Left renal pelvis (tissue), 4 donors: ENCODE results near the gene PRLH. TPM values are rescaled to one million over a fixed set of nuclear protein-coding genes. Genes with fewer than 3 reads are reported as not detected.

Experiments used
- DNase-seq, 4 donors: peaks; one replicate each; pipeline ENCODE4 v3.0.0-alpha.2; 2013; ENCODE audit warnings: low read depth in 4 of 4, low spot score in 3 of 4
- polyA plus RNA-seq, 4 donors: library from polyadenylated mRNA; unstranded; fragments of 120-200 nt; gene quantifications; one replicate each; pipeline ENCODE4 v1.2.1, GENCODE V29; 2013; ENCODE audit not compliant: insufficient read length in 4 of 4

PRLH gene
- polyA plus RNA-seq, 4 donors: not detected

DNA sequence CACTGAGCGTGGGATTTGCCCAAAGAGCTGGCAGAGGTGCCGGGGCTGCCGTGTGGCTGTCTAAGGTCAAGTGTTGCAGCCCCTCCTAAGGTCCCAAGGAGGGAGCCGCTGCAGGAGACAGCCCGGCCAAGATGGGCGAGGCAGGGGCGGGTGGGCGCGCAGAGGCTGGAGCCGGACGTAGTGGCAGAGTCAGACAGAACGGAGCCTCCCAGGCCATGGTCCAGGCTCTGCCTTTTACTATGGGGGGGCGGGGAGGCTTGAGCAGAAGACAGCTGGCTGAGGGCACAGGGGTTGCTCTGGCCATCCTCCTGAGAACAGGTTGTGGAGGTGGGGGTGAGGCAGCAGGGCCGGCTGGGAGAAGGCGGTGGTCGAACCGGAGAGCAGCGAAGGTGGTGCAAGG lies 27.5 kb upstream of the PRLH start:
- DNase-seq: no peak

DNA sequence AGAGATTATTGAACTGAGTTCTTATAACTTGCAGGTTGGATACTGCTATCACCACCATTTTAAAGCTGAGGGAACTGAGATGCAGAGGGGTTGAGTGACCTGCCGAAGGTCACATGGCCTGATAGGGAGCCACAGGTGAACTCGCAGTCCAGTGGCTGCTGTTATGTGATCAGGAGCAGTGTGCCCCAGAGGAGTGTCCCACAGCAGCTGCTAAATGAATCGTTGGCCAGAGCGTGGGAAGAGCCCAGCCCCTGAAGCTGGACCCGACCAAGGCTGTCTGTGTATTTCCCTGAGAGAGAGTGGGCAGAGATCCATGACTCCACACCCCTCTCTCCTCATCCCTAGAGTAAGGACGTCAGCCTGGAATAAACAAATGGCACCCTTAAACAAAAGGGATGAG lies 26.7 kb upstream of the PRLH start:
- DNase-seq: no peak

GRCh38 chr2:237540223-237540775 lies 26.1 kb upstream of the PRLH start:
- DNase-seq: no peak

DNA sequence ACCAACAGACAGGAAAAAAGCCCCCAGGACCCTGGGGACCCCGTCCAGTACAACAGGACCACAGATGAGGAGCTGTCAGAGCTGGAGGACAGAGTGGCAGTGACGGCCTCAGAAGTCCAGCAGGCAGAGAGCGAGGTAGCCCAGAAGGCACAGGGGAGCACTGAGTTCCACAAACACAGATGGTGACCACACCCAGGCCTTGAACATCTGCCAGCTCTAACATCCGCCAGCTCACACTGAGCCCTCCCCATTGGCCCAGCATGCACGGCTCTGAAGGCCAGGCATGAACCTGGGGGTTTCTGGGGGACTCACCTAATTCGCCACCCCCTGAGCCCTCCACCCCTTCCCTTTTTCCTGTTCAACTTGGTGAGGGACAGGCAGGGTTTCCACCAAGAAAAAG lies 25.6 kb upstream of the PRLH start:
- no peak for DNase-seq

DNA sequence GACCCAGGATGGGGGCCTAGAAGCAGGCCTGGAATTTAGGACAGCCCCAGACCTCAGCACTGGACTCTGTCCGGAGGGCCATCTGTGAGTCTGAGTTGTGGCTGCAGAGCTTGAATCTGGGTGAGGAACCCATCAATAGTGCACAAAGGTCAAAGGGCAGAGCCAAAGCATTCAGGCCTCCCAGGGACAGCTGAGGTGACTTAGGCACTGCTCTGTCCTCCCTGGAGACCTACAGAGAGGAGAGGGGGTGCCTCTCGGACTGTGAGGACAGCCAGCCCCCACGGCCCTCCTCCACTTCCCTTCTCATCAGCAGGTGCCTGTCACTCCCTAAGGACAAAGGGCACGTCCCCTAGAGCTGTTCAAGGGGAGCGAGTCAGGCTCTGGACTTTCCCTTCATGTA lies 25.1 kb upstream of the PRLH start:
- no peak for DNase-seq

DNA sequence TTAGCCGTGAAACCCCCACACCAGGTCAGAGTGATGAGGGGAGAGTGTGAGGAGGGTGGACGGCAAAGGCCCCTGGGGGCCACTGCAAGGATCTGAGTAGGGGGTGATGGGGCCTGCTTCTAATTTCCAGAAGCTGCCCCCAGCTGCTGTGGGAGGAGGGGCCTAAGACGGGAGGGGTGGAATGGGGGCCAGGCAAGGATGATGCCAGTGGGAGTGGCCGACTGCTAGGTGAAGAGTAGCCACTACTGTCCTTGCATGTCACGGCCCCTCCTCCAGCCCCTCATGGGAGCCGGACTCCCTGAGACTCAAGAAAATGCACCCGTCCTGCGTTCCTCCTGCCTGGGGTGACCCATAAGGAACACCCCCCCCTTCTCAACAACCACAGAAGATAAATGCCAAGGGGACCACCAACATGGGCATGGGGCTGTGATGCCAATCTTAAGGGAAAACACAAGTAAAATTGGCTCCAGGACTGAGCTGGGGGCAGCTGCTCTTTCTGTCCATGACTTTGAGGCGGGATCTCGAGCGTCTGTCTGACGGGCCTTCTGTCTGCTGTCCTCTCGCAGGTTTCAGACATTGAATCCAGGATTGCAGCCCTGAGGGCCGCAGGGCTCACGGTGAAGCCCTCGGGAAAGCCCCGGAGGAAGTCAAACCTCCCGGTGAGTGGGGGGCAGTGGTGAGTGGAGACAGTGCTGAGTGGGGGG lies 24.2 kb upstream of the PRLH start:
- DNase-seq: no peak

DNA sequence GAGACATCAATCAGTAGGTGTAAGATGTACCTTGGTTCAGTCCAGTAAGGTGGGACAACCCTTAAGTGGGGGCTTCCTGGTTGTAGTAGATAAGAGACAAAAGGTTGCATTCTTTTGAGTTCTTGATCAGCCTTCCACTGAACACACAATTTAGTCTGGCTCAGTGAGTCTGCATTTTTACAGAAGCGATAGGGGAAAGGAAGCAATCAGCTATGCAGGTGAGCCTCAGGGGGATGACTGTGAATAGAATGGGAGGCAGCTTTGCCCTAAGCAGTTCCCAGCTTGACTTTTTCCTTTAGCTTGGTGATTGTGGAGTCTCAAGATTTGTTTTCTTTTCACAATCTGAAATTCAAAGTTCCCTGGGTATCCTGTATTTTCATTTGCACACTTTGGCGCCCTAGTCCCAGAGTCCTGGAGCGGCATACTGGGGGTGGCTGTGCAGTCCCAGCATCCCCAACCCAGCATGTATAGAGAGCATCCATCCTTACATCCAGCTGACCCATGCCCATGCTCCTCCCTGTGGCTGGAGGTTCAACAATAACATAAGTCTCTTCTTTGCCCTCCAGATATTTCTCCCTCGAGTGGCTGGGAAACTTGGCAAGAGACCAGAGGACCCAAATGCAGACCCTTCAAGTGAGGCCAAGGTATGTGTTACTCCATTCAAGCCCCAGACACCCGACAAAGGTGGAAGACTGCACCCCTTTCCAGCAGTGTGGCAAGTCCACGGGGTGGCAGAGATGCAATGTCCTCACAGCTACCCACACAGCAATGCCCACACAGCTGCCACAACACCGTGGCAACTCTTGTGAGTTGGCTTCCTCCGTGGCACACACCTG lies 20.1 kb upstream of the PRLH start:
- DNase-seq: no peak

DNA sequence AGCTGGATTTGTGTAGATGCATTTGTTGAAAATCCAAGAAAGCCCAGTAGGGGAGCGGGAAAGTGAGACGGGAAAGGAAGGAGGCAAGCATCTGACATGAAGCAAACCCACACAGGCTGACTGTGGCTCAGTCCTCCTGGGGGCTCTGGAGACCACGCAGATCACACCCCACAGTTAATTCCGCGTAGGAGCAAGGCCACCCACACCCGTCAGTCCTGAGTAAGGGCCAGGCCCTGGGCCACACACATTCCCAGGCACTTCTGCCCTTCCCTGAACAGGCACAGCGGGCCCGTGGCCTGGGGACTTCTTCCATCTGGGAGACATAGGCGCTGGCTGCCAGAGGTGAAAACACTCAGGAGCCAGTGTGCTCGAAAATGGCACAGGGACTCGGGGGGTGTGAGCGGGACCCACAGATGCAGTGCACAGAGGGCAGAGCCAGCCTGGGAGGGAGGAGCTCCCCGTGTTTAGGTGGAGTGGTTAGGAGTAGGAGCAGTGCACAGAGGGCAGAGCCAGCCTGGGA lies 19.4 kb upstream of the PRLH start:
- no peak for DNase-seq

DNA sequence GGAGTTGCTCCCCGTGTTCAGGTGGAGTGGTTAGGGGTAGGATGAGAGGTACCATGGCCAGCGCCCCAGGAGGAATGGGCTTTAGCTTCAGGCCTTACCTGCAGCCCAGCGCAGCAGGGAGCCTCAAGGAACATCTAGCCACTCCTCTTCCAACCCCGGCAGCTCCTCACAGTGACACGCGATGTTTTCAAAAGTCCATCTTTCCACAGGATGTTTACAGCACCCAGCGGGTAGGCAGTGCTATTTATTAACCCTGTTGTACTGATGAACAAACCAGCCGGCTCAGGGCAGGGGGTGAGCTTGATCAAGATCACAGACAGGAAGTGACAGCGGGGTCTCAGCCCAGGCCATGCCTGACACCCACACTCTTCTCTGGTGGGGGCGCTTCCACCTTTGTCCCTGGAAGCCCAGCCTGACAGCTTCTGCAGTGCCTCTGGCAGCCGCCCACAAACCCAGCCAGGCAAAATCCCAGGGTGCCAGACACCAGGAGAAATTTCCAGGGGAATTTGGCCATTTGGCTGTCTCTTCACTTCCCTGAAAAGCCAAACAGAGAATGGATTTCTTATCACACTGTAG lies 18.4 kb upstream of the PRLH start:
- no peak for DNase-seq

DNA sequence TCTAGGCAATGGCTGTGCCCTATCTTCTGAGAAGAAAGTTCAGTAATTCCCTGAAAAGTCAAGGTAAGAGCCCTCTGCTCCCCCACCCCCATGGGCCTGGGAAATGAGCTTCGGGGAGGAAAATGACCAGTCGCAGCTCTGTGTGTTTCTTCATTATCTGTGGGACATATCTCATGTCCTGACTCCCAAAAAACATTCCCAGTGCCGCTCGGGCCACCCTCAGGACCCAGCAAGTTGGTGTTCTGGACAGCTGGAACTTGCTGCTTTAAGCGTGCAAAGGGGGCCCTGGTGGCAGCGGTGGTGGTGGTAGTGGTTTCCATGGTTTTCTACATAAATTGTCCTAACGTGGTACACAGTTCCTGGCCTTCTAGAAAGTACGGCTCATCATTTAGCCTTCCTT lies 17.2 kb upstream of the PRLH start:
- DNase-seq: no peak

DNA sequence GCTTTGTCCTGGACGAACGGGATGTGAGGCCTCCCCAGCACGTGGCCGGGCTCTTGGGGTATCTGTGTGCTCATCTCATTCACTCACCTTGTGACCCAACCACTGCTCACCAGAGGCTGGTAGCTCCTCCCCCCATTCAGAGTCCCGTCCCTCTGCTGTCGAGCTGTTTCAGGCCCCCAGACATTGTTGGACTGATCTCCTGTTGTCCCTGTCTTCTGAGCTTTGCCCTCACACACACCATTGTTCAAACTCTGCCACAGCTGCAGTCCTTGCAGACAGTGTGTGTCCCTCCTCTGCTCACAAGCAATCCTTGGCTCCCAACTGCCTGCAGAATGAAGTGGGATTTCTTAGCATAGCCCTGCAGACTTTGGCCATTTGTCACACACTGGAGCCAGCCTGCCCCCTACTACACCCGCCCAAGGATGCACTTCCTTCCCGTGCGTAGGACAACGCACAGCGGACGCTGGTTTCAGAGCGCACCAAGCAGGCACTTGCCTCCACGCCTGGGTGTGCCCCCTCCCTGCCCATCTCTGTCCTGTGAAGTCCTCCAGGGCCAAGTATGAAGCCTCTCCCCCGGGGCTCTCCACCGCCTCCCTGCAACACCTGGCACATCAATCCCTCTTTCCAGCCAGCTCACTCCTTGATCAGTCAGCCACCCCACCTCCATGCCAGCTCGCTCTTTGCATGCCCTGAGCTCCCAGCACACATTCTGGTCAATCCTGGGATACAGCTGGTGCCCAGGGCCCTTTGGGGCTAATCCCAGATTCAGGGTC lies 16.5 kb upstream of the PRLH start:
- no peak for DNase-seq

- DNase-seq: no peak
Measured at GRCh38 chr2:237551071-237551574, 15.3 kb upstream of the PRLH start.

DNA sequence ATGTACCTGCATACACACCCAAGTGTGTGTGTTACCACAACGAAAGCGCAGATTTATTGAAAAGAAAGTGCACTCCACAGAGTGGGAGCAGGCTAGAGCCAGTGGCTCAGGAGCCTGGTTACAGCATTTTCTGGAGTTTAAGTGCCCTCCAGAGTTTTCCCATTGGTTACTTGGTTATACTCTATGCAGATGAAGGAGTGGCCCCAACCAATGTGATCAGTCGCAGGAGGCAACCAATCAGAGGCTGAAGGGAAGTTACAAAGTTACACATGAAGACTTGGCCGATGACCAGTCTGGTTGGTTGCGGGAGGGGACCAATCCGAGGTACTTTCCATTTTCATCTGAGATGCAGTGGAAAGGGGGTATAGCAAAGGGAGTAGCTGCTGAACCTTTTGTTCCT lies 13.5 kb upstream of the PRLH start:
- no peak for DNase-seq

DNA sequence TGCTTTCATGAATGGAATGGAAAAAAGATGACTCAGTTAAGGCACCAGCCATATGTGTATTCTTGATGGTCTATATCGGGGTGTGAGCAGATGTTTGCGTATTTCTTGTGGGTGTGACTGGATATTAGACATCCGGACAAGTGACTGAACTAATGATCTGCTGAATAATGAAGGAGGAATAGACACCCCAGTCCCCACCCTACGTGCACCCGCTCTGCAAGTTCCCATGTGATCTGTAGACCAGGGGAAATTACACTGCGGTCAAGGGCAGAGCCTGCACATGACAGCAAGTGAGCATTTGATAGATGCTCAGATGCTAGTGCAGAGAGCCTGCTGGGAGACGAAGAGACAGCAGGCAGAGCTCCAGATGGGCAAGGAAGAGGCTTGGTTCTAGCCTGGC lies 12.4 kb upstream of the PRLH start:
- DNase-seq: no peak

GRCh38 chr2:237555560-237555959 lies 10.8 kb upstream of the PRLH start:
- no peak for DNase-seq

GRCh38 chr2:237556773-237557632 lies 9.4 kb upstream of the PRLH start:
- DNase-seq: no peak

DNA sequence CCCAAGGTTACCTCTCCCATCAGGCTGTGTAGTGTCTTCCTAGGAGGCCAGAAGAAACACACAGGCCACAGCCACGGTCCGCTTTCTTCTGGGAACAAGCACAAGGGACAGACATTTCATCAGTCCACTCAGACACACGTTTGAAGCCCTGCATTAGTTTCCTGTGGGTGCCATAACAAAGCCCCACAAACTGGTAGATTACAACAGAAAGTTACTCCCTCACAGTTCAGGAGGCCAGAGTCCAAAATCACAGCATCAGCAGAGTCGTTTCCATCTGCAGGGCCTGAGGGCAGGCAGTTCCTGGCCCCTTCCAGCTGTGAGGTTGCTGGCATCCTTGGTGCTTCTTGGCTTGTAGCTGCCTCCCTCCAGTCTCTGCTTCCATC lies 8.8 kb upstream of the PRLH start:
- DNase-seq: no peak

- peak in 1 of 4 donors; percentile 33 for DNase-seq
Measured at GRCh38 chr2:237558961-237559641, 7.3 kb upstream of the PRLH start.

GRCh38 chr2:237561221-237561620 lies 5.2 kb upstream of the PRLH start:
- DNase-seq: no peak
